ENCODE data around the gene RGL2.
A peak's percentile ranks its signal among the peaks of the same experiment; 100 is the strongest.
"Not testable (repeated sequence)": the region's sequence is repeated elsewhere in the genome, so short reads cannot be mapped to it uniquely, and the experiment has no call there.

The RGL2 gene

DNA sequence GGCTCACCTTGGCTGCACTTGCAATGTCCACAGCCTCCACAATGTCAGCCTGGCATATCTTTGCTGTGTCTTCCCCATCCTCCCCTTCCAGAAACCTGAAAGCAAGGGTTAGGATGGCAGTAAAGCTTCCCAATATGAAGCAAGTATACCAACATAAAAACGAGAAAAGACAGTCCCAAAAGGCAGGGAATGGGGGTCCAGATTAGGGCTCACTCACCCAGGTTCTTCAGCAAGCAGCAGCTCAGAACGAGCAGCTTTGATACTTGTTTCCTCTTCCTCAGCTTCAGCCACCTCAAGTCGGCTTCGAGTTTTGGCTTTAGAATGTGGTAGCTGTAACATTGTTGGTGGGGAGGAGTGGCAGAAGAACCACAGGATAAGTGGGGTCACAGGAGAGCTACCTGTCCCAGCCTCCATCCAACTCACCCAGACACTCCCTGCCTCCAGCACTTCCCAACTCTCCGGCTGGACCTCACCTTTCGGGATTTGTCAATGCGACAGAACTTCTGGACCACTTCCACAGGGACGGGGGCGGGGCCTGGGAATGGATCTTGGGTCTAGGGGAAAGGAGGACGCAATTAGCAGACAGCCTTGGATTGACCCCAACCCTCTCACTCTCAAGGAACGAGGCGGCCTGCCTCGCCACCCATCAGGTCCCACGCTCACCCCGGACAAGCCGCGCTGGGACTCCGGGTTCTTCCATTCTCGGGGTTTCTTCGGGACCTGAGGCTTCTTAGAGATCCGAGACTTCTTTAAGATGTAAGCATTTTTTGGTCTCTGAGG, 10.4 kb downstream of the RGL2 start:
- Histone ChIP-seq H3K27me3 (ENCODE audit: insufficient read depth, poor library complexity, severe bottlenecking) (no peaks in the 10 kb centered on the region), H3K4me3 (replicated peaks; ENCODE audit: insufficient read depth, low read length) (peak overlapping the region; percentile 79), H3K27ac (replicated peaks) (peak overlapping the region; percentile 69)
- no peak for TF ChIP-seq POLR2AphosphoS5 (IDR thresholded peaks at IDR 0.05; ENCODE audit: low read depth)
- no peak for TF ChIP-seq GABPA (IDR thresholded peaks at IDR 0.05; ENCODE audit: low read depth)
- TF ChIP-seq, protein P1, sequence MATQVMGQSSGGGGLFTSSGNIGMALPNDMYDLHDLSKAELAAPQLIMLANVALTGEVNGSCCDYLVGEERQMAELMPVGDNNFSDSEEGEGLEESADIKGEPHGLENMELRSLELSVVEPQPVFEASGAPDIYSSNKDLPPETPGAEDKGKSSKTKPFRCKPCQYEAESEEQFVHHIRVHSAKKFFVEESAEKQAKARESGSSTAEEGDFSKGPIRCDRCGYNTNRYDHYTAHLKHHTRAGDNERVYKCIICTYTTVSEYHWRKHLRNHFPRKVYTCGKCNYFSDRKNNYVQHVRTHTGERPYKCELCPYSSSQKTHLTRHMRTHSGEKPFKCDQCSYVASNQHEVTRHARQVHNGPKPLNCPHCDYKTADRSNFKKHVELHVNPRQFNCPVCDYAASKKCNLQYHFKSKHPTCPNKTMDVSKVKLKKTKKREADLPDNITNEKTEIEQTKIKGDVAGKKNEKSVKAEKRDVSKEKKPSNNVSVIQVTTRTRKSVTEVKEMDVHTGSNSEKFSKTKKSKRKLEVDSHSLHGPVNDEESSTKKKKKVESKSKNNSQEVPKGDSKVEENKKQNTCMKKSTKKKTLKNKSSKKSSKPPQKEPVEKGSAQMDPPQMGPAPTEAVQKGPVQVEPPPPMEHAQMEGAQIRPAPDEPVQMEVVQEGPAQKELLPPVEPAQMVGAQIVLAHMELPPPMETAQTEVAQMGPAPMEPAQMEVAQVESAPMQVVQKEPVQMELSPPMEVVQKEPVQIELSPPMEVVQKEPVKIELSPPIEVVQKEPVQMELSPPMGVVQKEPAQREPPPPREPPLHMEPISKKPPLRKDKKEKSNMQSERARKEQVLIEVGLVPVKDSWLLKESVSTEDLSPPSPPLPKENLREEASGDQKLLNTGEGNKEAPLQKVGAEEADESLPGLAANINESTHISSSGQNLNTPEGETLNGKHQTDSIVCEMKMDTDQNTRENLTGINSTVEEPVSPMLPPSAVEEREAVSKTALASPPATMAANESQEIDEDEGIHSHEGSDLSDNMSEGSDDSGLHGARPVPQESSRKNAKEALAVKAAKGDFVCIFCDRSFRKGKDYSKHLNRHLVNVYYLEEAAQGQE (IDR thresholded peaks at IDR 0.05; ENCODE audit: insufficient replicate concordance, low read depth) = no peak
- TF ChIP-seq, protein P2, sequence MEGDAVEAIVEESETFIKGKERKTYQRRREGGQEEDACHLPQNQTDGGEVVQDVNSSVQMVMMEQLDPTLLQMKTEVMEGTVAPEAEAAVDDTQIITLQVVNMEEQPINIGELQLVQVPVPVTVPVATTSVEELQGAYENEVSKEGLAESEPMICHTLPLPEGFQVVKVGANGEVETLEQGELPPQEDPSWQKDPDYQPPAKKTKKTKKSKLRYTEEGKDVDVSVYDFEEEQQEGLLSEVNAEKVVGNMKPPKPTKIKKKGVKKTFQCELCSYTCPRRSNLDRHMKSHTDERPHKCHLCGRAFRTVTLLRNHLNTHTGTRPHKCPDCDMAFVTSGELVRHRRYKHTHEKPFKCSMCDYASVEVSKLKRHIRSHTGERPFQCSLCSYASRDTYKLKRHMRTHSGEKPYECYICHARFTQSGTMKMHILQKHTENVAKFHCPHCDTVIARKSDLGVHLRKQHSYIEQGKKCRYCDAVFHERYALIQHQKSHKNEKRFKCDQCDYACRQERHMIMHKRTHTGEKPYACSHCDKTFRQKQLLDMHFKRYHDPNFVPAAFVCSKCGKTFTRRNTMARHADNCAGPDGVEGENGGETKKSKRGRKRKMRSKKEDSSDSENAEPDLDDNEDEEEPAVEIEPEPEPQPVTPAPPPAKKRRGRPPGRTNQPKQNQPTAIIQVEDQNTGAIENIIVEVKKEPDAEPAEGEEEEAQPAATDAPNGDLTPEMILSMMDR (IDR thresholded peaks at IDR 0.05; ENCODE audit: insufficient read depth, low read length) = no peak
- TF ChIP-seq SPI1 (IDR thresholded peaks at IDR 0.05; ENCODE audit: borderline replicate concordance, low read depth) = no peak
- DNase-seq (ENCODE audit: low read depth in 1 of 2, low spot score in 1 of 2) = no peak

DNA sequence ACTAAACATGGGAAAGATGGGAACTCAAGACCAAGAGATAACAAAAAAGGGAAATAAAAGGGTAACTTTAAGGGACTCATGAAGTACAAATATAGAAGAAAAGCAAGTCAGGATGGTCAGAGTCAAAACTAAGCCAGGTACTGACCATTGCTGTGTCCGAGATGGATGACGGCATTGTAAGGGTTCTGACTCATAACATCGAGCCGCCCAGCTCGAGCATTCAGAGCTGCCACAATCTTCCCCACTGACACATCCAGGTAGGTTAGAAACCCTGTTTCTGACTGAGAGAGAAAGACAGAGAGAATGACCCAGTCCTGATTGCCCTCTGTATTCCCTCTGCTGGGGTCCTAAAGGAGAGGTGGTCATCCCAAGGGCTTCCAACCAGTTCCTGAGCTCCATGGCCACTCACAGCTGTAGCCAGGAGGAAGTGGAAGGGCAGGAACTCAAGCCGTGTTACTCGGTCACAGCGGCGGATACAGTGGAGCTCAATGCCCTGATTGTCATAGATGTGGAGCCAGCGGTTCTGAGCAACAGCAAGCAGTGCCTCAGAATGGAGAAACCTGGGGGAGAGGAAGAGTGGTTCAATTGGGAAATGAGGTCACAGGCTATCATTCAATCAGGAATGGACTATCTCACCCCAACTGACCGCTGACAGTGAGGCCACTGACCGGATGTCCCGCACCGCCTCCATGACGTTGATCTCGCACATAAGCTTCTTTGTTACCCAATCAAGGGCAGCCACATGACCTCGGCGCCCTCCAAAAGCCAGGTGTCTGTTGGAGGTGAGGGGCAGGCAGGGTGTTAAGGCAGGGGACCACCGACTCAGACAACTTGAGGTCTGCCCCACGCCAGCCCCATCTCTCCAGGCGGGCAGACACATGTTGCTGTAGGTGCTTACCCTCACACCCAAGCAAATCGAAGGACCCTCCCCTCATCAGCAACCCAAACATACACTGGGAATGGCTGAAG, 11.5 kb downstream of the RGL2 start:
- DNase-seq (ENCODE audit: low read depth in 1 of 2, low spot score in 1 of 2) = no peak
- H3K27ac ChIP-seq (replicated peaks) = no peak overlapping the region
- no peaks in the 10 kb centered on the region for H3K27me3 ChIP-seq (ENCODE audit: insufficient read depth, poor library complexity, severe bottlenecking)
- TF ChIP-seq, protein P2 (IDR thresholded peaks at IDR 0.05; ENCODE audit: insufficient read depth, low read length) = no peak
- TF ChIP-seq SPI1 (IDR thresholded peaks at IDR 0.05; ENCODE audit: borderline replicate concordance, low read depth) (no peak), POLR2AphosphoS5 (IDR thresholded peaks at IDR 0.05; ENCODE audit: low read depth) (no peak), GABPA (IDR thresholded peaks at IDR 0.05; ENCODE audit: low read depth) (no peak)
- TF ChIP-seq, protein P1 (IDR thresholded peaks at IDR 0.05; ENCODE audit: insufficient replicate concordance, low read depth) = no peak
- H3K4me3 ChIP-seq (replicated peaks; ENCODE audit: insufficient read depth, low read length) = no peak overlapping the region

DNA sequence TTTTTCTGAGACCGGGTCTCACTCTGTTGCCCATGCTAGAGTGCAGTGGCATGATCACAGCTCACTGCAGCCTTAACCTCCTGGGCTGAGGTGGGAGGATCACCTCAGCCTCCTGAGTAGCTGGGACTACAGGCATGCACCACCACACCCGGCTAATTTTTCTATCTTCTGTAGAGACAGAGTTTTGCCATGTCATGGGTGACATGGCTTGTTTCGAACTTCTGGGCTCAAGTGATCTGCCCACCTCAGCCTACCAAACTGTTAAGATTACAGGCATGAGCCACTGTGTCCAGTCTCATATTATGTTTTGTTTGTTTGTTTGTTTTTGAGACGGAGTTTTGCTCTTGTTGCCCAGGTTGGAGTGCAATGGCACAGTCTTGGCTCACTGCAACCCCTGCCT, 13.5 kb downstream of the RGL2 start:
- not testable (repeated sequence) for H3K27ac ChIP-seq (replicated peaks); DNase-seq (ENCODE audit: low read depth in 1 of 2, low spot score in 1 of 2); H3K4me3 ChIP-seq (replicated peaks; ENCODE audit: insufficient read depth, low read length)

DNA sequence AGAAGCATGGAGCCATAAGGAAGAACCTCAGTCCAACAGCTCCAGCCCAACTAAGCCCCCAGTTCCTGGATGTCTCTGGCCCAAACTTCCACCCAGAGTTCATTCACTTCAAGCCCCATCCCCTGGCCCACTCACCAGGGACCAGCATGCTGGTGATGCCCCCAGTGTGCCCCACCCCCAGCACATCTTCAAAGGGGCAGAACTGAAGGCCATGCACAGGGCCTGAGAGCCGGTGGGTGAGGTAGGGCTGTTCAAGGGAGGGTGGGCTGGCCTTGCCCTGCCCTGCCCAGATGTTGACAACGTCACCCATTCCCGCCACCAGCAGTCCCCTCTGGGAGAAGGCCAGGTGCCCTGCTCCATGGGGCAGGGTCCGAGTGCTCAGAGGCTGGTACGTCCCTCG, 18.2 kb downstream of the RGL2 start:
- Histone ChIP-seq H3K4me3 (replicated peaks; ENCODE audit: insufficient read depth, low read length) (no peak overlapping the region), H3K27ac (replicated peaks) (no peak overlapping the region), H3K27me3 (ENCODE audit: insufficient read depth, poor library complexity, severe bottlenecking) (no peaks in the 10 kb centered on the region)
- no peak for DNase-seq (ENCODE audit: low read depth in 1 of 2, low spot score in 1 of 2)
- TF ChIP-seq, protein P2 (IDR thresholded peaks at IDR 0.05; ENCODE audit: insufficient read depth, low read length) = no peak
- TF ChIP-seq, protein P1 (IDR thresholded peaks at IDR 0.05; ENCODE audit: insufficient replicate concordance, low read depth) = no peak
- no peak for TF ChIP-seq GABPA (IDR thresholded peaks at IDR 0.05; ENCODE audit: low read depth)
- TF ChIP-seq SPI1 (IDR thresholded peaks at IDR 0.05; ENCODE audit: borderline replicate concordance, low read depth) = no peak
- TF ChIP-seq POLR2AphosphoS5 (IDR thresholded peaks at IDR 0.05; ENCODE audit: low read depth) = no peak

More for the DNA sequence above, 13.5 kb downstream of the RGL2 start:
- not testable (repeated sequence) for H3K27me3 ChIP-seq (ENCODE audit: insufficient read depth, poor library complexity, severe bottlenecking)
